NCI-H2227 treated with DMSO at 0.1 percent for 48 hours (cell line): Measurements from ENCODE around the gene ETV3L.

Source experiments
- DNase-seq: peaks from one replicate; lab custom pipeline; 2025; lab: John Stamatoyannopoulos, UW

ETV3L gene

DNA sequence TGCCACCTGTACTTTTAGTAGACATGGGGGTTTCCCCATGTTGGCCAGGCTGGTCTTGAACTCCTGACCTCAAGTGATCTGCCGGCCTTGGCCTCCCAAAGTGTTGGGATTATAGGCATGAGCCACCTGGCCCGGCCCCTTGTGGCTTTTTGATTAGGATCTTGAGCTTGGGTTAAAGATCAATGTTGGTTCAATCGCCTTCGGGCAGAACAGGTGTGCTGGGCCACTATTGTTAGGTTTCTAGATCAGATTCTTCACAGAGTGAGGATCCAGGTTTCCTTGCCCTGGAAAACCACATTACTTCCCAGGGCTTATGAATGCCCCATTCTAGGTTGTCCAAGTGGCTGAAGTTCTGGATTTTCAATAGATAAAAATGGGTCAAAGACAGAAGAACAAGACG, 32.5 kb upstream of the ETV3L start:
- DNase-seq: no peak

DNA sequence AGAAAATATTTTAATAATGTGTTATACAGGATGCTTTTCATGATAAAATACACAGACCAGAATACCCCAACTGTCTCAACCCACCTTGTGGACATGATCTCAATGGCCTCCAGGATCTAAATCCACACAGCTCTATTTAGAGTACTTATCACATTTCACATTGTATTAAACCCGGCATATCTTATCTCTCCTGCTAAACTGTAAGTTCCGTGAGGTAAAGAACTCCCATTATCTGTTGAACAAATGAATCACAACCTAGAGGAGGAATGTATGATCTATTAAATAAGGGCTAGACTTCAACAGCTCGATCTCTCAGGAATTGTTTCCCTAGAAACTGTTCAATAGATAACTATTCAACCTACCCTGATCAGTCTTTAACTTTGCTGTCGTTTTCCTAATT, 31.7 kb upstream of the ETV3L start:
- no peak for DNase-seq

DNA sequence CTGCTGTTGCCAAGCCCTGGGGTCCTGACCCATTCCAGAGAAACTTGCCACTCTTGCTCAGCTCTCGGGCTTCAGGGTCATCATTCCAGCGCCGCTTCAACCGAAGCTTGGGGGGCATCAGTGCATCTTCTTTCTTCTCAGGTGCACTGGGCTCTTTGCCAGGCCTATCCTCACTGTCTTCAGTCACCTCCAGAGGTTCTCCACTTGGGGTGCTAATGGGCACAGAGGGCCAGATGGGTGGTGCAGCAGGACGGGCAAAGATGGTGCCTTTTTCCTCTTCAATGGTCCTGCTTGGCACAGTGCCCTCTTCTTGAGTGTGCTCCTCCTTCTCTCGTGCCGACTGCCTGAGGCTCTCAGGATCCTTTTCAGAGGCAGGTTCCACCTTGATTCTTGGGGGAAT, 25.2 kb upstream of the ETV3L start:
- DNase-seq: no peak

DNA sequence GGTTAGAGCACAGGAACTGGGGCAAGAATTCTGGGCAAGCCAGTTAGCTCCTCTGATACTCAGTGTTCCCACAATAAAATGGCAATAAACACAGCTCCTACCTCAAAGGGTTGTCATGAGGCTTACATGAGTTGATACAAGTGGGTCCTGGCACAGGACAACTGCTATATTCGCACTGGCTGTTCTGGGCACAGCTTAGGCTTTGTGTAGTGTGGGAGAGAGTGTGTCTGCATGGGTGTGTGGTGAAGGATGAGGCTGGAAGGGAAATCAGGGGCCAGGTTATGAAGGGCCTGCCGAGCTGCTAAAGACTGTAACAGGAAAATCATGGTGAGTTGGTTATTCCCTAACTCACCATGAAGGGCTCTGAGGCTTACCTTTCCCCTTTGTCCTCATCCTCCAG, 19.8 kb upstream of the ETV3L start:
- DNase-seq: no peak

DNA sequence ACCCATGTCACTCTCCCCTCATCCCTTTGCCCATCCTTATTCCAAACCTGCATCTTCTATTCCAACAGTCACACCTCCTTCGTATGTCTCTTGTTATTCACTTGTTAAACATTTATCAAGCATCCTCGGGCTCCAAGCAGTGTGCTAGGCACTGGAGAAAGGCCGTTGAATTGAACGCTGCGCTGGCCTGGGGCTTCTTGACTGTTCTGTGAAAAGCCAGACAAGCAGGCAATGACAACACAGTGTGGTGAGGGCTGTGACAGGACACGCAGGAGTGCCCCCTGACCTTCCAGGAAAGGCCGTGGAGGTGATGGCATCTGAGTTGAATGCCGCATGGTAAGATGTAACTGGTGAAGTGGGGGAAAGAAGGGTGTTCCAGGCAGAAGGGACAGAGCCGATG, 19.4 kb upstream of the ETV3L start:
- no peak for DNase-seq

GRCh38 chr1:157117527-157118057, 18.0 kb upstream of the ETV3L start:
- no peak for DNase-seq

- no peak for DNase-seq
Measured at GRCh38 chr1:157116737-157117103, 17.1 kb upstream of the ETV3L start.

GRCh38 chr1:157115851-157116736, 16.5 kb upstream of the ETV3L start:
- no peak for DNase-seq

DNA sequence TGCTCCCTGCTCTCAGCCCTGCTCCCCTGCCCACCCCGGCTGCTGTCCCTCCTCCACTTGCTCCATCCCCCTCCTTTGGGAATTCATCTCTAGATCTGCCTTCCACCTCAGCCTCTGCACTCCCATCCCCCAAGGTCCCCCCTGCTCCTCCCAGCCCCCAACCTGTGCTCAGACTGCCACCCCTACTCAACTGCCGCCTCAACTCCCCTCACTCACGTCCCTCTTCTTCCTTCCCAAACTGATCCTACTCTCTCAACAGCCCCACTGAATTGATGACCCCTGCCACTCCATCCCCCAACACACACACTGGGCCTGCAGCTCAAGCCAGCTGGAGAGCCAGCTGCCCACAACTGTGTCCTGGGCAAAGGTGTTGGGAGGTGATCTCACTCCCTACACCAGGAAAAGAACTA, 15.8 kb upstream of the ETV3L start:
- DNase-seq: no peak

GRCh38 chr1:157114183-157115121, 14.8 kb upstream of the ETV3L start:
- DNase-seq: no peak

GRCh38 chr1:157113631-157114030, 14.0 kb upstream of the ETV3L start:
- no peak for DNase-seq

GRCh38 chr1:157113106-157113505, 13.5 kb upstream of the ETV3L start:
- DNase-seq: no peak

DNA sequence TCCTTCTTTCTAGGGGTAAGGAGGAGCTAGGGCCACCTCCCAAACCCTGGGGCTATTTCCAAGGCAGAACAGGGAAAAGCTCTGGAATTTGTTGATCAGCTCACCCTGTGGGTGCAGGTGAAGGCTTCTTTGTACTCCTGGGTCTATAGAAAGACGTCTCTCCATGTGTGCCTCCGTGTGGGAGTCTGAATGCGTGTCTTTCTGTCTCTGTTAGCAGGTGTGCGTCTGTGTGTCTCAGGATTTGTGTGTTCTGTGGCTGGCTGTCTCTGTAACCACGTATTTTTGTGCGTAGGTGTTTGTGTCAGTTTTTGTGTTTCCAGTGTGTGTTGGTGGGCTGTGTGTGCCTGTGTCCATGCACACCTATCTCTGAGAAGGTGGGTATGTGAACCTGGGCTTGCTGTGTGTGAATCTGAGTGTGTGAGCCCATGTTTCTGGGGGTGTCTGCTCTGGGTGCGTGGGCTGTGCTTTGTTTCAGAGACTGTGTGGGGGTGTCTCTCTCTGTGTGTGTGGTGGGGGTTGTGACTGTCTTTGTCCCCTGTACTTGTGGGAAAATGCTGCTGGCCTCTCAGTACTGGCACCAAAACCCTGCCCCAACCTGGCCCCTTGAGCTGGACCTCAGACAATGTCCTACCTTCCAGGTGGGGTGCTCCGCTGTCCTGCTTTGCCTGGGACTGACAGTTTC, 12.7 kb upstream of the ETV3L start:
- no peak for DNase-seq

DNA sequence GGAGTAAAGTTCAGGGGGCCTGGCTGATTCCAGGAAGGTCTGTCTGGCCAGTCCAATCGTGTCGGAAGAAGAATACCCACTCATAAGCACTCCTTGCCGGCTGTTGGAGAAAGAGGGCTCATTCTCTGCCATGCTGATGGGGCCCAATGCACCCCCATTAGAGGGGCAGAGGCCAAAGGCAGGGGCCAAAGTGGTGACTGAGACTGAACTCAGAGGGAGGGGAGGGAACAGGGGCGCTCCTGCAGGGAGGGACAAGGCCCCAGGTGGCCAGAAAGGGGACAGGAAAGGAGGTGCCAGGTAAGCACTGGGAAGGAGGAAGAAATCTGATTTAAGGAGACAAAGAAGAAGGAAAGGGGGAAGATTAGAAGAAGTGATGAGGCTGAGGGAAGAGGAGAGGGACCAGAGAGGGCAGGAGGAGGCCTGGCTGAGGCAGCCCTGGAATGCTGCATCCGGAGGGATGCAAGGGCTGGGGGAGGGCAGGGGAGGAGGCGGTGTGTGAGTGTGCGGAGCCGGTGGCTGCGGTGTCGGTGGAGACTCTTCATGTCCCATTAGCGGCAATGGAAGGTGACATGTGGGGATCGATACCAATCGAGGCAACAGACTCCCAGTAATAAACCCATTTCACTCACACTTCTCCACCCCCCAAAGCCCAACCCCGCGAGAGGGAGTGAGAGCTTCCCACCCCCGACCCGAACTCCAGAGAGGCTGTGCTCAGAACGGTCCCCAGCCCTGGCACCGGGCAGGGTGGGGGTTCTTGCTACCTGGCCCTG, 12.0 kb upstream of the ETV3L start:
- DNase-seq: no peak

- no peak for DNase-seq
Measured at GRCh38 chr1:157110686-157111085, 11.1 kb upstream of the ETV3L start.

DNA sequence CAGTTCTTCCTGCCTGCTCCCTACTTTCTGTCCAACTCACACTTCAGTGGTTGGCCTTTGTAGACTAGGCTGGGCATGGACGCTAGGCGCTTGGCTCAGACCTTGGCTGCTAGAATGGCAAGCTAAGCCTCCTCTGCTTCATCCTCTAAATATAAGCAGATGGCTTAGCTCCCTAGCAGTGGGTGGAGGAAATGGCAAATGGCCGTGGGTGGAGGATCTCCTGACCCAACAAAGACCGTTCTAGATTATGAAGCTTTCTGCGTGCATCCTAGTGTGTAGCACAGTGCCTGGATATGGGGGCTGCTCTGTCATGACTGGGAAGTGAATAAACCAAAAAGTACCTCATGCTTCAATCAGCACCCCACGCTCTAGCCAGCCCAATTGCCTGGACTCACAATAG, 10.4 kb upstream of the ETV3L start:
- no peak for DNase-seq

- DNase-seq: no peak
Measured at GRCh38 chr1:157108448-157108847, 8.8 kb upstream of the ETV3L start.

DNA sequence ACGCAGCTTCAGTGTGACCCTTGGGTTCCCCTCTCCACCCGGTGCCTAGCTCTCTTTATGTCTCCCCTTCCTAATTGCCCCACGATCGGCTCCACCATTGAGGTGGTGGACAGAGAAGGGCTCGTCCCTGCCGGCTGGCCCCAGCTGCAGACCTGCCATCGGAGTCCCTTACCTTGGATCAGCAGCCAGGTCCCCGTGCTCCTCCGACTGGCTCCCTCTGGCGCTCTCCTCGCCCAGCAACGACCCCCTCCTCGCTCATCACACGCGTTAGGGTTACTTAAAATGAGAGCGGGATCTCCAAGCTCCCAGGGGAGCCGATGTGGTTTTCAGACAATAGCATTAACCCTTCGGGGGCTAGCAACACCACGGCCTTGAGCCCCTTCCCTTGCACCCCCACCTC, 8.1 kb upstream of the ETV3L start:
- DNase-seq: no peak

- no peak for DNase-seq
Measured at GRCh38 chr1:157106813-157107189, 7.2 kb upstream of the ETV3L start.

DNA sequence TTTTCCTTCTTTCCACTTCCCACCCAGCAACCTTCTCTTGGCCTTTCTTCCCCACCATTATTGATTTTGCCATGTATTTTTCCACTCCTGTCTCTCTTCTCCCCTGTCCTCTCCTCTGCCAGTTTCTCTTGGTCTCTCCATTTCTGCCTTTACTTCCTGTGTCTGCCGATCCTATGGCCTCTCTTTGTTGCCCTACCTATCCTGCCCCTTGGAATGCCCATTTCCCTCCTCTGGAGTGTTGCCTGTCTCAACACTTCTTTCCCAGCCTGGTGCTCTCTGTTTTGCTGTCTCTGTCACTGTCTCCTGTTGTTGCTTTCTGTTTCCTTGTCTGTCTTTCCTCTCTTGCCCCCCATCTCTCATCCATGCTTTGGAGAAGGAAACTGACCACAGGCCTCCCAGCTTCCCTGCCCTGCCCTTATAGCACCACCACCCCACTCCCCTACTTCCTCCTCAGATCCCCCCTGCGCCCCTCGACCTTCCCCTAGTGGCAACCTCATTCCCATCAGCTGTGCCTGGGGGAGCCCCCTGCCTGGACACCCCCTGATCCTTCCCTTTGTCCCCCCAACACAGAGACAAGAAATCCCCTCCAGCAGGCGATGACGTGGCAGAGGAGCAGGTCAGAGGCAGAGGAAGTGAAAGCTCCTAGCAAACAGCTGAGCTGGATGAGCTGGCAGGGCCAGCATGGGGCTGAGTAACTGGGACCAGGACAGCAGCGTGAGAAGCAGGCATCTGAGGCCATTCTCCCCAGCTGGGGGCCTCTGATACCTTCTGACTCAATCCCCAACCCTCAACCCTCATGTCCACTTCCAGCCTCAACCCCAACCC, 6.6 kb upstream of the ETV3L start:
- no peak for DNase-seq
